Lower leg skin (tissue), 3 donors: Measurements from ENCODE around the gene TRDN.

ENCODE experiments used
- POLR2A ChIP-seq, 2 donors: fragments of 450-650 bp; IDR thresholded peaks; one replicate each; pipeline ENCODE4 v1.6.1; 2016 to 2017; ENCODE audit warnings: antibody characterized with exemption in 2 of 2, mild to moderate bottlenecking in 1 of 2, moderate library complexity in 1 of 2
- TF ChIP-seq, protein P1 (sequence below), 3 donors: fragments of 450-650 bp; IDR thresholded peaks; one replicate each; pipeline ENCODE4 v1.5.1; 2016; ENCODE audit warnings: antibody characterized with exemption in 3 of 3, mild to moderate bottlenecking in 3 of 3, moderate library complexity in 2 of 3

DNA sequence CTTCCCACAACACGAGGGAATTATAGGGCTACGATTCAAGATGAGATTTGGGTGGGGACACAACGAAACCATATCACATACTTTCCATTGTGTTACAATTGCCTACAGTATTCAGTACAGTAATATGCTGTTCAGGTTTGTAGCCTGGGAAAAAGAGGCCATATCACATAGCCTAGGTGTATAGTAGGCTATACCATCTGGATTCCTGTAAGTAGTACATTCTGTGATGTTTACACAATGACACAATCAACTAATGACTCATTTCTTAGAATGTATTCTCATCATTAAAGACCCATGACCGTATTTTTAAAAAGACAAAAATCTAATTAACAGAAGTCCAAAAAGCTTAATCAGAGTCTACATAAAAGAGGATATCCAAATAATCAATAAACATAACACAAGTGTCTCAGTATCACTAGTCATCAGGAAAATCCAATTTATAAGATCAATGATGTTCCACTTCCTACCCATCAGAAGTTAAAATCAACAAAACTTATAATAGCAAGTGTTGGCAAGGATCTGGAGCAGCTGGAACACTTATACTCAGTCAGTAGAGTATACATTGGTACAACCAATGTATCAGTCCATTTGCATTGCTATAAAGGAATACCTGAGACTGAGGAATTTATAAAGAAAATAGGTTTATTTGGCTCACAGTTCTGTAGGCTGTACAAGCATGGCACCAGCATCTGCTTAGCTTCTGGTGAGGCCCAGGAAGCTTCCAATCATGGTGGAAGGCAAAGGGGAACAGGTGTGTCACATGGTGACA lies 424.8 kb downstream of the TRDN start:
- TF ChIP-seq, protein P1, sequence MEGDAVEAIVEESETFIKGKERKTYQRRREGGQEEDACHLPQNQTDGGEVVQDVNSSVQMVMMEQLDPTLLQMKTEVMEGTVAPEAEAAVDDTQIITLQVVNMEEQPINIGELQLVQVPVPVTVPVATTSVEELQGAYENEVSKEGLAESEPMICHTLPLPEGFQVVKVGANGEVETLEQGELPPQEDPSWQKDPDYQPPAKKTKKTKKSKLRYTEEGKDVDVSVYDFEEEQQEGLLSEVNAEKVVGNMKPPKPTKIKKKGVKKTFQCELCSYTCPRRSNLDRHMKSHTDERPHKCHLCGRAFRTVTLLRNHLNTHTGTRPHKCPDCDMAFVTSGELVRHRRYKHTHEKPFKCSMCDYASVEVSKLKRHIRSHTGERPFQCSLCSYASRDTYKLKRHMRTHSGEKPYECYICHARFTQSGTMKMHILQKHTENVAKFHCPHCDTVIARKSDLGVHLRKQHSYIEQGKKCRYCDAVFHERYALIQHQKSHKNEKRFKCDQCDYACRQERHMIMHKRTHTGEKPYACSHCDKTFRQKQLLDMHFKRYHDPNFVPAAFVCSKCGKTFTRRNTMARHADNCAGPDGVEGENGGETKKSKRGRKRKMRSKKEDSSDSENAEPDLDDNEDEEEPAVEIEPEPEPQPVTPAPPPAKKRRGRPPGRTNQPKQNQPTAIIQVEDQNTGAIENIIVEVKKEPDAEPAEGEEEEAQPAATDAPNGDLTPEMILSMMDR (IDR thresholded peaks at IDR 0.05): no peak
- no peak for TF ChIP-seq POLR2A (IDR thresholded peaks at IDR 0.05)
